Fibroblast of pulmonary artery (primary cell): ENCODE results near the gene RHOF.

Experiments used
- DNase-seq: peaks from one replicate; pipeline ENCODE4 v3.0.0-alpha.2; 2010; ENCODE audit warnings: low read depth
- H3K4me3 ChIP-seq: replicated peaks from 2 replicates; pipeline ENCODE4 v1.5.1; 2011; ENCODE audit warnings: low read depth, mild to moderate bottlenecking, control low read depth, low read length, moderate library complexity
- TF ChIP-seq, protein P1 (sequence below): IDR thresholded peaks from 2 replicates; pipeline ENCODE4 v1.5.1; 2011; ENCODE audit warnings: mild to moderate bottlenecking, control low read depth, low read length, inconsistent platforms; ENCODE audit errors: missing control alignments

The RHOF gene

DNA sequence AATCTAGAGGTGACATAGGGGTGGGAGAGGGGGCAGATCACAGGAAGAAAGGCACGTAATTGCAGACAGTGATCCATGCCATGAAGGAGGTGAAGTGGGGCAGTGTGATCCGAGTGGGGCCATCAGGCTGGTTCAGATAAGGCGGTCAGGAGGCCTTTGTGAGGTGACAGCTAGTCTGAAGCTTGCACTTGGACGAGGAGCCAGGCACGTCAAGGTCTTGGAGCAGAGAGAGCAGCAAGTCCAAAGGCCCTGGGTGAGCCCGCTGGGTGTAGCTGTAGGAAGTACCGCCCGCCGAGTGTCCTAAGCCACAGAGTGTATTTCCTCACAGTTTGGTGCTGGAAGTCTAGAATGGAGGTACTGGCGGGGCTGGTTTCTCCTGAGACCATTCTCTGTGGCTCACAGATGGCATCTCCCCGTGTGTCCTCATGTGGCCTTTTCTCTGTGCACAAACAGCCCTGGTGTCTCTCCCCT, 23.6 kb downstream of the RHOF start:
- H3K4me3 ChIP-seq = no peak overlapping the region
- TF ChIP-seq, protein P1, sequence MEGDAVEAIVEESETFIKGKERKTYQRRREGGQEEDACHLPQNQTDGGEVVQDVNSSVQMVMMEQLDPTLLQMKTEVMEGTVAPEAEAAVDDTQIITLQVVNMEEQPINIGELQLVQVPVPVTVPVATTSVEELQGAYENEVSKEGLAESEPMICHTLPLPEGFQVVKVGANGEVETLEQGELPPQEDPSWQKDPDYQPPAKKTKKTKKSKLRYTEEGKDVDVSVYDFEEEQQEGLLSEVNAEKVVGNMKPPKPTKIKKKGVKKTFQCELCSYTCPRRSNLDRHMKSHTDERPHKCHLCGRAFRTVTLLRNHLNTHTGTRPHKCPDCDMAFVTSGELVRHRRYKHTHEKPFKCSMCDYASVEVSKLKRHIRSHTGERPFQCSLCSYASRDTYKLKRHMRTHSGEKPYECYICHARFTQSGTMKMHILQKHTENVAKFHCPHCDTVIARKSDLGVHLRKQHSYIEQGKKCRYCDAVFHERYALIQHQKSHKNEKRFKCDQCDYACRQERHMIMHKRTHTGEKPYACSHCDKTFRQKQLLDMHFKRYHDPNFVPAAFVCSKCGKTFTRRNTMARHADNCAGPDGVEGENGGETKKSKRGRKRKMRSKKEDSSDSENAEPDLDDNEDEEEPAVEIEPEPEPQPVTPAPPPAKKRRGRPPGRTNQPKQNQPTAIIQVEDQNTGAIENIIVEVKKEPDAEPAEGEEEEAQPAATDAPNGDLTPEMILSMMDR = no peak
- no peak for DNase-seq

DNA sequence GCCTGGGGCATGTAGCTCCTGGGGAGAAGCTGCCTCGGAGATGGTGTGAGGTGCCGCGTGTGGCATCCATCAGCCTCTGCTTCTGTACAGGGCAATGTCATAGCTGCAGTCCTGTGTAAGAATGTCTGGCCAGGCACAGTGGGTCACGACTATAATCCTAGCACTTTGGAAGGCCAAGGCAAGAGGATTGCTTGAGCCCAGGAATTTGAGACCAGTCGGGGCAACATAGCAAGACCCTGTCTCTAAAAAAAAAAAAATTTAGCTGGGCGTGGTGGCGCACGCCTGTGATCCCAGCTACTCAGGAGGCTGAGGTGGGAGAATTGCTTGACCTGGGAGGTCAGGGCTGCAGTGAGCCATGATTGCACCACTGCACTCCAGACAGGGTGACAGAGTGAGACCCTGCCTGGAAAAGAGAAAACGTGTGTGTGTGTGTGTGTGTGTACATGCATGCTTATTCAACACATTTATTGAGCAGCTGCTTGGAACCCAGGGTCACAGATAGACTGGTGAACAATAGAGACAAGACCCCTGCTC, 24.1 kb downstream of the RHOF start:
- no peak overlapping the region for H3K4me3 ChIP-seq
- TF ChIP-seq, protein P1 = no peak
- no peak for DNase-seq

DNA sequence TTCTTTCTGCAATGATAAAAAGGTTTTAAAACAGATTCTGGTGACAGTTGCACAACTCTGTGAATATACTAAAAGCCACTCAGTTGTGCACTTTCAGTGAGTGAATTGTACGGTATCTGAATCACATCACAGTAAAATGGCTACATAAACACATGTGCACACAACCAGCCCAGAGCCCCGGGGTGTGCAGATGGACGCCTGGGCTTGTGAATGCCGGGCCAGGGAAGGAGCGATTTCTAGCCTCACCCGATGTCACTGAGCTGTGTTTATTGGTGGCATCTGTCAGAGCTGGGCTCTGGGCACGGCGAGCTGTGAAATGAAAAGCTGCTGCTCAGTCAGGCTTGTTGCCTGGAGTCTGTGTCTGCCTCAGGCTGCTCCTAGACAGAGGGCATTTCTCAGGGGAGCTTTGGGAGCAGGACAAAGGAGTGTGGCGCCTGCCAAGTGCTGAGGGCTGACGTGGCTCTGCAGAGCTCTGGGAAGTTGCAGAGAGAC, 25.9 kb downstream of the RHOF start:
- peak; percentile 80 for DNase-seq
- no peak overlapping the region for H3K4me3 ChIP-seq
- TF ChIP-seq, protein P1 = no peak

DNA sequence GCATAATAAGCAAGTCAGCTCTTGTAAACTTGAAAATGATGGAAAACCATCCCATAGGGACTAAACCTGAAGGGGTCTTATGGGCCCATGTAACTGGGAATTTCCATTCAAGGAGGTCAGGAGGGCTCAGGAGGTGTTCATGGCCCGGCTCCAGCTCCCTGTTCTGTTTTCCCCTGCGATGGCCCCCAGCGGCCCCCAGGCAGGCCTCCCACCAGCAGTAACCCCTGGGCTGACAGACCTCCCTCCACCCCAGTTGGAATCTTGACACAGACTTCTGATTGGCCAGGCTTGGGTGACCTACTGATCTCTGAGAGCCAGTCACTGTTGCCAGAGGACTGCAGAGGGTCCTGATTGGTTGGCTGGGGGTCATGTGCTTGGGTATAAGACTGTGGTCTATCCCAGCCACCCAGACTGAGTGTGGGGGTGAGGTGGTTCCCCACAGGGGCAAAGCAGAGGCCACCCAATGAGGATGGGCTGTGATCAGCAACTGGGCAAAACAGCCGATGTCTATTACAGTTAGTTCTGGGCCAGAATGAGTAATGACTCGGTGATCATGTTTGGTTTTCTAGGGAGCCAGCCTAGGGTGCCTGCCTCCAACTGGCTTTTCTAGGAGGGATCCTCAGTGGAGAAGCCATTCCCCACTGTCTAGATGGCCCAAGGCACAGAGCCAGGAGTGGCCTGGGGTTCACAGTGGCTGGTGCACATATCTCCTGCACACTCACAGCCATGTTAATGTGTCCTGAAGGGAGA, 27.0 kb downstream of the RHOF start:
- TF ChIP-seq, protein P1 = no peak
- H3K4me3 ChIP-seq = no peak overlapping the region
- no peak for DNase-seq

DNA sequence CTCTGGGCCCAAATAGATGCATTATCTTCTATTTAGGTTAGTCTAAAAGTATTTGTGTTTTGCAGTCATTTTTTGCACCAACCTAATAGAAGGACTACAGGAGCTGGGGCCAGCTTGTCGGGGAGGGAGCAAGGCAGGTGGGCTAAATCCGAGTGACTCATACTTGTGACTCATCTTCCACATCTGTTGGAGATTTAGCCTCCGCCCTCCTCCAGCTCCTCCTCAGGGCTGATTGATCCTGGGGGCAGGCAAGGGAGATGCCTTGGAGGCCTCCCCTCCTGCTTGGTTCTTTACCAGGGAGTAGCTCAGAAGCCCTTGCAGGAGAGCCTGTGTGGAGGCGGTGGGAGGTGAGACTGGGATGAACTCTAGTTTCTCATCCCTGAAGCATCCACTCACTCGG, 27.9 kb downstream of the RHOF start:
- peak; percentile 72 for DNase-seq
- TF ChIP-seq, protein P1 = no peak
- no peak overlapping the region for H3K4me3 ChIP-seq

DNA sequence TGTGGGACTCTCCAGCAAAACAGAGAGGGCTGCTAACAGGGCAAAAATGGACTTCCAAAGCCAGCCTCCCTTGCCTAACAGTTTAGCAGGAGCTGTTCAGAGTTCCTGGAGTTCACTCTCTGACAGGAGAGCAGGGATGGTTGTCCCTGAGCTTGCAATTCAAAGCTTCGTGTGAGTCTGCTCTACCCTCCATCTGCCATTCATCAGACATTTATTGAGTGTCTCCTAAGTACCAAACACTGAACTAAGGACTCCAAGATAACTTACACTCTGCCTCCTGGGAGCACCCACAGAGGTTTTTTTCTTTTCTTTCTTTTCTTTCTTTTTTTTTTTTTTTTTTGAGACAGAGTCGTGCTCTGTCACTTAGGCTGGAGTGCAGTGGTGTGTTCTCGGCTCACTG, 28.7 kb downstream of the RHOF start:
- DNase-seq = no peak
- H3K4me3 ChIP-seq = no peak overlapping the region
- TF ChIP-seq, protein P1 = no peak
